GM12892 (cell line): Measurements from ENCODE around the gene ZBTB20.

ENCODE experiments used
- POLR2A ChIP-seq: IDR thresholded peaks from 2 replicates; pipeline ENCODE4 v1.6.1; 2011; ENCODE audit warnings: low read depth, low read length, control low read depth
- POLR2AphosphoS5 ChIP-seq: IDR thresholded peaks from 2 replicates; pipeline ENCODE4 v1.6.1; 2011; ENCODE audit warnings: low read depth, low read length, control low read depth
- TAF1 ChIP-seq: IDR thresholded peaks from 2 replicates; pipeline ENCODE4 v1.6.1; 2011; ENCODE audit warnings: low read depth, mild to moderate bottlenecking, control low read depth, low read length, borderline replicate concordance

- no peak for TF ChIP-seq POLR2A
- no peak for TF ChIP-seq POLR2AphosphoS5
- TF ChIP-seq TAF1: no peak
Observed at GRCh38 chr3:115111632-115112031, 35.5 kb downstream of the ZBTB20 start.
